HFF-Myc (cell line): Measurements from ENCODE around the gene LEF1.
A peak's percentile ranks its signal among the peaks of the same experiment; 100 is the strongest.

Experiments
- DNase-seq: peaks from one replicate; pipeline ENCODE4 v3.0.0-alpha.2; 2011; ENCODE audit warnings: low read depth; ENCODE audit errors: extremely low read depth
- H3K4me3 ChIP-seq: replicated peaks from 2 replicates; pipeline ENCODE4 v1.5.1; 2011; ENCODE audit warnings: low read depth, mild to moderate bottlenecking, control low read depth, low read length
- CTCF ChIP-seq: IDR thresholded peaks from 2 replicates; pipeline ENCODE4 v1.5.1; 2012; ENCODE audit warnings: mild to moderate bottlenecking, low read depth, low read length, control low read depth; ENCODE audit errors: missing control alignments

Gene LEF1

GRCh38 chr4:108045687-108046024 is 123.1 kb downstream of the LEF1 start:
- no peak overlapping the region for H3K4me3 ChIP-seq
- no peak for TF ChIP-seq CTCF

GRCh38 chr4:108044951-108045686 is 123.6 kb downstream of the LEF1 start:
- TF ChIP-seq CTCF = no peak
- no peak for DNase-seq
- H3K4me3 ChIP-seq = no peak overlapping the region

More at GRCh38 chr4:108045687-108046024, 123.1 kb downstream of the LEF1 start:
- DNase-seq = no peak

GRCh38 chr4:108043526-108043925 is 125.2 kb downstream of the LEF1 start:
- no peak for TF ChIP-seq CTCF
- H3K4me3 ChIP-seq = no peak overlapping the region
- DNase-seq = peak; percentile 75

- TF ChIP-seq CTCF = no peak
- no peak for DNase-seq
- H3K4me3 ChIP-seq = no peak overlapping the region
Measured at GRCh38 chr4:108042927-108043326, 125.8 kb downstream of the LEF1 start.

- no peak for TF ChIP-seq CTCF
- no peak overlapping the region for H3K4me3 ChIP-seq
- no peak for DNase-seq
Measured at GRCh38 chr4:108037884-108038283, 130.8 kb downstream of the LEF1 start.

GRCh38 chr4:108036213-108036612 is 132.5 kb downstream of the LEF1 start:
- no peak for DNase-seq
- no peak overlapping the region for H3K4me3 ChIP-seq
- TF ChIP-seq CTCF = no peak

GRCh38 chr4:108035691-108036090 is 133.0 kb downstream of the LEF1 start:
- no peak overlapping the region for H3K4me3 ChIP-seq

More at GRCh38 chr4:108035691-108036090, 133.0 kb downstream of the LEF1 start:
- DNase-seq = no peak
- no peak for TF ChIP-seq CTCF
